Activated CD8-positive, alpha-beta memory T cell treated with anti-CD3 and anti-CD28 coated beads, Interleukin-2, amount 50 U/mL, for 24 hours (primary cell): ENCODE data around the gene TRAF3IP3.
A peak's percentile ranks its signal among the peaks of the same experiment; 100 is the strongest.

Source experiments
- DNase-seq: peaks from one replicate; pipeline ENCODE4 v3.0.0-alpha.2; 2020; ENCODE audit errors: extremely low read depth

The TRAF3IP3 gene

DNA sequence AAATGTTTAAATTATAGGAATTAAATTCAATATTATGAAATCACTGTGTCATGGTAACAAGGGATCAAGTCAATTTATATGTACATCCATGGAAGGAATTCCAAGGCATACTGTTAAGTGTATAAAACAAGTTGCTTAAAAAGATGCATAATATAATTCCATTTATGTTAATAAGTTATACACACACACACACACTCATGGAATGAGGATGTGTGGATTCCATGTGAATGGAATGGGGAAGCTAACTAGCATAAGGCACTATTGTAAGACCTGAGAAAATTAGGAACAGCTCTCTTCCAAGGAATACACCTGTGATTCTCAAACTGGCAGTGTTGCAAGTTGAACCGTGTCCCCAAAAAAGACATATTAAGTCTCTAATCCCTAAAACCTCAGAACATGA is 17.6 kb upstream of the TRAF3IP3 start:
- no peak for DNase-seq

DNA sequence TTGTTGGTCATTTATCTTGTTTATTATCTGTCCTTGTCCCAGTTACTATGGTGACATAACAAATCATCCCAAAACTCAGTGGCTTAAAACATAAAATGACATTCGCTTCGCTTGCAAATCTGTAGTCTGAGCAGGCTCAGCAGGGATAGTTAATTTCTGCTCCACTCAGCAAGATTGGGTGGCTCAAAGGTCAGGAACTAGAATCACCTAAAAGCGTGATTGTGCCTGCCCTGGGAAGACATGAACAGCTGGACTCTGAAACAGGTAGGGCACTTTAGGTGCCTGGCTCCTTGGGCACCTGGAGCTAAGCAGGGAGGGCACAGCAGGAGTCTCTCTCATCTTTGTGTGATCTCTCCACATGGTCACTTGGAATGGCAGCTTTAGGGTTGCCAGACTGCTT is 14.7 kb upstream of the TRAF3IP3 start:
- DNase-seq: no peak

DNA sequence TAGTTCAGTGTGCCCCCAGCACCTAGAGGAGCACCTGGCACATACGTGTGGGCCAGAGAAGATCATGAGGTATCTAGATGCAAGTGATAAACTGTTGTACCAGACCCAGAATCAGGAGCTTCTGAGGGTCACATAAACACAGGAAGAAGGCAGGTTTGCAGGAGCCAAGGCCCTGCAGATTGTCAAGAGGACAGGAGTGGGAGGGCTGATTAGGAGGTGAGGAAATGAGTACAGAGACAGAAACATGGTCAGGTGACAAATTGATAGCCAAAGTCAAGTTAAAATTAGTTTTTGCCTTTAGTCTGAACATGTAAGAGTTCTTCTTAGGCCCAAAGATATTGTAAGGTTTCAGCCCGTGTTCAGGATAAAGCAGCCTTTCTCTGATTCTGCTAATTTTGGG is 14.0 kb upstream of the TRAF3IP3 start:
- DNase-seq: no peak

GRCh38 chr1:209742409-209743144 is 13.3 kb upstream of the TRAF3IP3 start:
- DNase-seq: no peak

DNA sequence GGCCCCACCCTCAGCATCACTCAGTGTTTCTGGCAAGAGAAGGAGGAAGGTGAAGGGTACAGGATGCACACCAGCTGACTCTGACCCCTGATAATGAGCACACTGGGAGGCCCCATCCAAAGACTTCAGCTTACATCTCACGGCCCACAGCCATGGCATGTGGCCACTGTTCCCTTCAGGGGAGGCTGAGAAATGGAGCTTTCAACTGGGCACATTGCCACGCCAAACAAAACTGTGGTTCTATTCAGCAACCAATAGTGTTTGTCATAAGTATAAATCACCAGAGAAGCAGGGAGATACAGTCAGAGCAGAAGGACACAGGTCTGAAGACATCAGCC is 12.7 kb upstream of the TRAF3IP3 start:
- DNase-seq: no peak

GRCh38 chr1:209746451-209747165 is 9.2 kb upstream of the TRAF3IP3 start:
- no peak for DNase-seq

DNA sequence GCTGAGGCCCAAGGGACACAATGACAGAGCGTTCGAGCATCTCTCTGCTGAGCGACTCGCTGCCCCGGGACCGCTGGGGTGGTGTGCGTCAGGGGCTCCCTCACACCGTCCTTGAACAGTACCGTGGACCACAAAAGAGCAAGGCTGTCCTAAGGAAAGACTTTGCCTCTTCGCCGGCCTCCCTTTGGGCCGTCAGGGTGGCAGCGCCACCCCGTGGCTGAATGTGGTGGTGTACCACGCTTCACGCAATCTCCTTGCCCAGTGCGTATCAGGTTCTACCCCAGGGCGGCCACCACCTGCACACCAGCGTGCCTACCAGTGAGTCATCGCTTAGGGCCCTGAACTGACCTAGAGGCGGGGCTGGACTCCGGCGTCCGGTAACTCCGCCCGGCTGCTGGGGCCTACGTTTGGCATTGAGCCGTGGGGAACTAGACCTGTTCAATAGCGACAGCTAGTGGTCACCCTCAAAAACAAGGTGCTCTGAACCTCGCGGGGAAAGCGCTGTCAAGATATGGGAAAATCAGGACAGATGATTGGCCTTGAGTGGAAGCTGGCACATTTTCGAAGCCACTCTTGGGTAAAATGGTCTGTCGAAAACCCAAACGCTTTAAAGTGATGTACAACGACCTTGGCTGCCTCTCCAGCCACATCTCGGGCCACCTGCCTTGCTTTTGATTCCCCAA is 8.1 kb upstream of the TRAF3IP3 start:
- peak; percentile 66 for DNase-seq

DNA sequence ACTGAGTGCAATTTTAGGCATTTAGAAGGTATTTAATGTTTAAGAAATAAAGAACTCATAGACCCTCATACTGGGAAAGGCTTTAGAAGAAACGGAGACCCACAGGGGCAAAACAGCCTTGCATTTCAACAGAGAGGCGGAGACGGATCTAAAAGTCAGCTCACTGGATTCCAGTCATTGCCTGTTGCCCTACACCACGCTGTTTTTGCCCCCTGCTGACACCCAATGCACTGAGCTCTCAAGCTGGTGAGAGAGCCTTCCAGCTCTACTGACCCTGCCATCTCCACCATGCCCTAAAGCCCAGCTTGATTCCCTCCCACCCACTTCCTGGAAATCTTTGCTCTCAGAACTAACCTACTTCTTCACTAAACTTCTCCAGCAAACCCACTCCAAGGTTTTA is 7.2 kb upstream of the TRAF3IP3 start:
- DNase-seq: no peak

- no peak for DNase-seq
These were observed 6.6 kb upstream of the TRAF3IP3 start for GRCh38 chr1:209749205-209749604.

DNA sequence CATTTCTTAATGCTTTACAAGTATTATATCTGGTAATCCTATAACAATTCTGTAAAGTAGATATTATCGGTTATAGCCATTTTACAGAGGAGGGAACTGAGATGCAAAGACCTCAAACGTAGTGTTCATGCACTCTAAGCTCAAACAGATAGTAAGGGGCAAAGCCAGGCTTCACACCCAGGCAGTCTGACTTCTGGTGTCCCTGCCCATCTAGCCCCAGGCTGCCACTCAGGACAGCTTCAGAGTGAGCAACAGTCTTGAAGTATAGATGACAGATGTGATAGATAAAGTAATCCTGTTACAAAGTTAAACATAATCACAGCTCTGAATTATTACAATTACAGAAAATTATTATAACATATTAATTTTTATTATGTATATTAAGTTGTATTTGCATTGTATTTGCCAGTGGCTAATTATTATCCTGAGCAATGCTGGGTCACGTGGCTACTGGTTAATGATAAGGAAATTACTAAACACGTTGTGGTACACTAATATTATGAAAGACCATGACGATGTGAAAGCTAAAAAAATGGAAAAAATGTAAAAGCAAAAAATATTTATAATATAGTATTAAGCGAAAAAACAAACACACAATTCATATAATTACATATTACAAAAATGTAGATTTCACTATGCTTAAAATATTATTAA is 6.1 kb upstream of the TRAF3IP3 start:
- no peak for DNase-seq

DNA sequence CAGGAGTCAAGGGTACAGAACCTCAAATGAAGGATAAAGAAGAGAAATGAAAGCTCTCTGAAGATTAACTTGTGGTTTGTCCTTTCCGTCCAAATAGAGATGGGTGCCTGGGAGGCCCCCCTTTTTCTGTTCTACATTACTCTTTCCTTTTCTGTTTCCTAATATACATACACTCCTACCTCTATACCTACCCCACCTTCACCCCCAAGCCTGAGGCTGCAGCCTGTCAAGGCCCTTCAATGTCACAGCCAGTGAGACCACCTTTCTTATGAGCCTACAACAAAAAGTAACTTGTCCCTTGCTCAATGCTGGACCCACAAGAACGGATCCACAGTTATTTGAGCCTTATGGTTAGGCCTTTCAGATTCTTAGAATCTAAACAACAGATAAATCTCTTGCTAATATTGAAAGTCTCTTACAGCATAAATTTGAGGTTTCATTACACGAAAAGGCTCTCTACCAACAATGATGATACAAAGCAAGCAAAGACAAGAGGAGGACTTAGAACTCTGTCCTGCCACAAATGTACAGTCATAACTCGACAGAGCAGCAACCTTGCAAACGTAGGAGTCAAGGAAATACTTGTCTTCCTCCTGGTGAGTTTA is 4.1 kb upstream of the TRAF3IP3 start:
- no peak for DNase-seq

DNA sequence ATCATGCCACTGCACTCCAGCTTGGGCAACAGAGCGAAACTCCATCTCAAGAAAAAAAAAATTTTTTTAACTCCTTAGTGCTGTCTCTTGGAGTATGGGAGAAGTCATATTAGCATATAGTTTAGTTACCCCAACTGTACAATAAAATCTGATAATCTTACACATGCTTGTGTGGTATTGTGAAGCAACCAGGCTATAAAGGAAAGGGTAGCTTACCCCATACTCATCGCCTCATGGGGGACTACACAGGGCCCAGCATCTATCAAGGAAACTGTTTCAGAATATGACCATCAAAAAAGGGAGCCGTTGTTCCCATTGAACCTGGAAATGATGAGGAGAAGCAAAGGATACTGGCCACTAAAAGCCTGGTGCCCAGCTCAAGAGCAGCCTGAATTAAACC is 3.0 kb upstream of the TRAF3IP3 start:
- no peak for DNase-seq

- no peak for DNase-seq
These were observed 597 bp upstream of the TRAF3IP3 start for GRCh38 chr1:209755256-209755655.

DNA sequence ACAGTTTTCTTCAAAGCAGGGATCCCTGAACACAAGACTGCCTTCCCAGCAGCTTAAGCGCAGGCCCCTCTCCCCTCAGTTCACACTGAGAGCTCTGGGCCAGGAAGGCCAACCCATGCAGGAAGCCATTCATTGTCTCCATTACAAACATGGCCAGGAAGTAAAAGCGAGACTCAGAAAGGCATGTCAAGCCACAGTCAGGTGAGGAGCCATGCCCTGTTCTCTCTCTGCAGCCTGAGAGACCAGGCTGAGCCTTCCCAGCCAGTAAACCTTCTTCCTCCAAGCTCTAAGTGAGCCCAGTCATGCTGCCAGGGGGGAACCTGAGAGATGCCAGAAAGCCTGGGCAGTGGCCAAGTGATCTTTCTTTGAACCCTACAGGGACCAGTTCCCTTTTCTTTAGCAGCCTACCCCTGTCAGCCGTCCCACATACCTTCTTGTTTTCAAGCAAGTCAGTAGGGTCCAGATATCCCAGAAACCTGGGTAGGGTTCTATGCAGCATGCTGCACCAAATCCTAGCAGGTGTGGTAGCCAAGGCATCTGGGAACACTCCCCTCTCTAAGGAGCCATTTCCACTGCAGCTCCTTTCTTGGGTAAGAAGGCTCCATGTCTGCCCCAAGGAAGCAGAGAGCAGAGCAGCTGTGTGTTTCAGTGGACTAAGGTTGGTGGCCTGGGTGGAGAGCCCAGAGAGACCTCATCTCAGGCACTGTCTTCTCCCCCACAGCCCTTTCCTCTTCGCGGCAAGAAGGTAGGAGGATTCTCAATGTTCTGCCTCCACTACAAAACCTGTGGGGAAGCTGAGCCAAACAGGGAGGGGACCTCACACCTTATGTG is 977 bp downstream of the TRAF3IP3 start:
- no peak for DNase-seq

DNA sequence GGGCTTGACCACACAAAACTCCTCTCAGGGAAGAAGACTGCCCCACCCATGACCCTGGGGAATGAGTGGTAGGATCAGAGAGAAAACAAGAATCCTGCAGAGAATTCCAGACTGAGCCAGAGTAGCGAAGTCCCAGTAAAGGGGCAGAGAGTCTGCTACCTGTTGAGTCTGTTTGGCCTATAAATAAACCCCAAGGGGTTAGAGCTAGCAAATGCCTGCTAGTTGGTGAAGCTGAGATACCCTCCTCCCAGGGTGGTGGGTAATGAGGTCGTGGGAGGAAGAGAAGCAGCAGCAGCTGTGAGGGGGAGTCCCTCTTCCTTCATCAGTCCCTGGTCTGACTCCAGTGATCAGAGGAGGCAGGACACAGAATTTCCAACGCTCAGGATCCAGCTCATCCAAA is 2.5 kb downstream of the TRAF3IP3 start:
- no peak for DNase-seq

DNA sequence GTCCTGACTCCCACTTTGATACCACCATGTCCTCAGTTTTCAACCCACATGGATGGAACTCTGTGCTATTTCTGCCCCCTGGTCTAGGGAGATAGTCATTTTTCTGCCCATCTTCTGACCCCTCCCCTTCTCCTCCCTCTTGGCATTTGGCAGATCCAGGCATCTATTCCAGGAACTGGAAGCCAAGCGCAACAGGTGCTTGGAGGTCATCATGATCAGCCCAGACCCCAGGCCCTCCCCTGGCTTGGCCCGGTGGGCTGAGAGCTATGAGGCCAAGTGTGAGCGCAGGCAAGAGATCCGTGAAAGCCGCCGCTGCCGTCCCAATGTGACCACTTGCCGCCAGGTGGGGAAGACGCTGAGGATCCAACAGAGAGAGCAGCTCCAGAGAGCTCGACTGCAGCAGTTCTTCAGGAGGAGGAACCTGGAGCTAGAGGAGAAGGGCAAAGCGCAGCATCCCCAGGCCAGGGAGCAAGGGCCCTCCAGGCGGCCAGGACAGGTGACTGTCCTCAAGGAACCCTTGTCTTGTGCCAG is 4.0 kb downstream of the TRAF3IP3 start:
- no peak for DNase-seq

DNA sequence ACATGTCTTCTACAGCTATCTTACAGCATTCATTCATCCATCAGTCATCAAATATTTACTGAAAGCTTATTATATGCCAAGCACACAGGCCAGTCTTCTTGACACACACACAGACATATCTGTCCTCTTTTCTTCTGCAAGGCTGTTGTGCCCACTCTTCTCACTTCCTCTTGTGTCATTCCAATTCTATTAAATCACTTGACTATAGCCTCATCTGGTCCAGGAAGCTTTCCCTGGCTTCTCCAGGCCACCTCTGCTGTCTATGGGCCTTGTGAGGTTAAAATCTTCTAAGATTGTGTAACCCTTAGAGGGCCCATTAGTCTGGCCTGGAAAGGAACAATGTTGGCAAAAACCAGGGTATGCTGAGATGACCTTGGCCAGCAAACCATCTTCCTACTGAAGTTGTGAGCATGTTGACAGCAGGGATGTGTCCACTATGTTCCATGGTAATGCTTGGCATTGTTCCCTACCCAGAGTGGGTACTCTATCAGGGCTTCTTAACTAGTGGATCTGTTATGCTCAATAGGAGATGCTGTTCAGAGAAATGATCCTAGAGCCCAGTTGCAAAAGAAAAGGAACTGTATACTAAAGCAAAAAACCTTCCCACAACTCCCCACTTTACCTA is 5.3 kb downstream of the TRAF3IP3 start:
- DNase-seq: no peak

DNA sequence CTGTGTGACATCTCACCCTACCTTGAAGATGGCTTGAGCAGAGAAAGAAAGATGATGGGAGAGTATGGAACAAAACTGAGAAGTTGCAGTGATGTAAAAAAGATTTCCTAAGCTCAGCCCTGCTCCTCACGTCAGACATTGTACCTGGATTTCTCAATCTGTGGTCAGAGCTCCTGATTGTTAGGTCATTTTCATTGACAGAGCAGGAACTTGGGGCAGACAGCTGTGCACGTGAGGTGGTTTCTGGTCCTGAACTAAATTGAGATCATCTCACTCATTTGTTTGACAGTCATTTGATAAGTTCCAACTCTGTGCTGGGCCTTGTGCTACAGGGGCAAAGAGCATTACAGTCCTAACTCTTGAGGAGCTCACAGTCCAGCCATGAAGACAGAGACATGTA is 10.2 kb downstream of the TRAF3IP3 start:
- DNase-seq: no peak

GRCh38 chr1:209767096-209767495 is 11.2 kb downstream of the TRAF3IP3 start:
- DNase-seq: no peak

DNA sequence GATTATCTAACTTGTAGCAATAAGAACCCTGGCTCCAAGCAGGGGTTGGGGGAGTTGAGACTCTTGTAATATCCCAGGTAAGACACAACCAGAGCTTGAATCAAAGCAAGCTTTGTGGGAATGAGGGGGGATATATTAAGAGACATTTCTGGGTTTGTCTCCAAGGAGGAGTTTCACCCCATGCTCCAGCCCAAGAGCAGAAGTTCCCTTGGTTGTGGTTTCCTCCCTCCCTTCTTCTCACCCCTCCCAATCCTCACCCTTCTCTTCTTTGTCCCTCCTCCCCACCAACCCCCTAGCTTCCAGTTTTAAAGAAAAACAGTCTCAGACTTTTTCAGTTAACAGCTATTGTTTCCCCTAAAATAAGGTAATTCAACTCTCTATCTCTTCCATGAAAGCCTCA is 11.9 kb downstream of the TRAF3IP3 start:
- DNase-seq: no peak

- DNase-seq: peak; percentile 71
These were observed 12.5 kb downstream of the TRAF3IP3 start for GRCh38 chr1:209768354-209768774.
